ENCODE results near the gene SCAF1.
A peak's percentile ranks its signal among the peaks of the same experiment; 100 is the strongest.

The SCAF1 gene

DNA sequence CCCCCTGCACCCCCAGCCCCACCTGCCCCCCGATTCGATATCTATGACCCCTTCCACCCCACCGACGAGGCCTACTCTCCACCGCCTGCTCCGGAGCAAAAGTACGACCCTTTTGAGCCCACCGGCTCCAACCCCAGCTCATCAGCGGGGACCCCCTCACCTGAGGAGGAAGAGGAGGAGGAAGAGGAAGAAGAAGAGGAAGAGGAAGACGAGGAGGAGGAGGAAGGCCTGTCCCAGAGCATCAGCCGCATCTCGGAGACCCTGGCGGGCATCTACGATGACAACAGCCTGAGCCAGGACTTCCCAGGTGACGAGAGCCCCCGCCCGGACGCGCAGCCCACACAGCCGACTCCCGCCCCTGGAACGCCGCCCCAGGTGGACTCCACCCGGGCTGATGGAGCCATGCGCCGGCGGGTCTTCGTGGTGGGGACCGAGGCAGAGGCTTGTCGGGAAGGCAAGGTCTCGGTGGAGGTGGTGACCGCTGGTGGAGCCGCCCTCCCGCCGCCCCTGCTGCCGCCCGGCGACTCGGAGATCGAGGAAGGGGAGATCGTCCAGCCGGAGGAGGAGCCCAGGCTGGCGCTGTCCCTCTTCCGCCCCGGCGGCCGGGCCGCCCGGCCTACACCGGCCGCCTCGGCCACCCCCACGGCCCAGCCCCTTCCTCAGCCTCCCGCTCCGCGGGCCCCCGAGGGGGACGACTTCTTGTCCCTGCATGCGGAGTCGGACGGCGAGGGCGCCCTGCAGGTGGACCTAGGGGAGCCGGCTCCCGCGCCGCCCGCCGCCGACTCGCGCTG is 9.2 kb downstream of the SCAF1 start:
- DNase-seq, result no peak

DNA sequence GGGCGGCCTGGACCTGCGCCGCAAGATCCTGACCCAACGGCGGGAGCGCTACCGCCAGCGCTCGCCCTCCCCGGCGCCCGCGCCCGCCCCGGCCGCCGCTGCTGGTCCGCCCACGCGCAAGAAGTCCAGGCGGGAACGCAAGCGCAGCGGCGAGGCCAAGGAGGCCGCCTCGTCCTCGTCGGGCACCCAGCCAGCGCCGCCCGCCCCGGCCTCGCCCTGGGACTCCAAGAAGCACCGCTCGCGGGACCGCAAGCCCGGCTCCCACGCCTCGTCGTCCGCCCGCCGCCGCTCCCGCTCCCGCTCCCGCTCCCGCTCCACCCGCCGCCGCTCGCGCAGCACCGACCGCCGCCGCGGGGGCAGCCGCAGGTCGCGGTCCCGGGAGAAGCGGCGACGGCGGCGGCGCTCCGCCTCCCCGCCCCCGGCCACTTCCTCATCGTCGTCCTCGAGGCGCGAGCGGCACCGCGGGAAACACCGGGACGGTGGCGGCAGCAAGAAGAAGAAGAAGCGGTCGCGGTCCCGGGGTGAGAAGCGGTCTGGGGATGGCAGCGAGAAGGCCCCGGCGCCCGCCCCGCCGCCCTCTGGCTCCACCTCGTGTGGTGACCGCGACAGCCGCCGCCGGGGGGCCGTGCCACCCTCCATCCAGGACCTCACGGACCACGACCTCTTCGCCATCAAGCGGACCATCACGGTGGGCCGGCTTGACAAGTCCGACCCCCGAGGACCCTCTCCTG is 10.0 kb downstream of the SCAF1 start:
- DNase-seq, result no peak

DNA sequence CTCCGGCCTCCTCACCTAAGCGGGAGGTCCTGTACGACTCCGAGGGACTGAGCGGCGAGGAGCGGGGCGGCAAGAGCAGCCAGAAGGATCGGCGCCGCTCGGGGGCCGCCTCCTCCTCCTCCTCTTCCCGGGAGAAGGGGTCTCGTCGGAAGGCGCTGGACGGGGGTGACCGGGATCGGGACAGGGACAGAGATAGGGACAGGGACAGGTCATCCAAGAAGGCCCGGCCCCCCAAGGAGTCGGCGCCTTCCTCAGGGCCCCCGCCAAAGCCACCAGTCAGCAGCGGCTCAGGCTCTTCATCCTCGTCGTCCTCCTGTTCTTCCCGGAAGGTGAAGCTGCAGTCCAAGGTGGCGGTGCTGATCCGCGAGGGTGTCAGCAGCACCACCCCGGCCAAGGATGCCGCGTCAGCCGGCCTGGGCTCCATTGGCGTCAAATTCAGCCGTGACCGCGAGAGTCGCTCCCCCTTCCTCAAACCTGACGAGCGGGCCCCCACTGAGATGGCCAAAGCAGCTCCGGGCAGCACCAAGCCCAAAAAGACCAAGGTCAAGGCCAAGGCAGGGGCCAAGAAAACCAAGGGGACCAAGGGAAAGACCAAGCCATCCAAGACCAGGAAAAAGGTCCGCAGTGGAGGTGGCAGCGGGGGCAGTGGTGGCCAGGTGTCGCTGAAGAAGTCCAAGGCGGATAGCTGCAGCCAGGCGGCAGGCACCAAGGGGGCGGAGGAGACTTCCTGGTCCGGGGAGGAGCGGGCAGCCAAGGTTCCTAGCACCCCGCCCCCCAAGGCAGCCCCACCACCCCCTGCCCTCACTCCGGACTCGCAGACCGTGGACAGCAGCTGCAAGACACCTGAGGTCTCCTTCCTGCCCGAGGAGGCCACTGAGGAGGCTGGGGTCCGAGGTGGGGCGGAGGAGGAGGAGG is 10.8 kb downstream of the SCAF1 start:
- no peak for DNase-seq

DNA sequence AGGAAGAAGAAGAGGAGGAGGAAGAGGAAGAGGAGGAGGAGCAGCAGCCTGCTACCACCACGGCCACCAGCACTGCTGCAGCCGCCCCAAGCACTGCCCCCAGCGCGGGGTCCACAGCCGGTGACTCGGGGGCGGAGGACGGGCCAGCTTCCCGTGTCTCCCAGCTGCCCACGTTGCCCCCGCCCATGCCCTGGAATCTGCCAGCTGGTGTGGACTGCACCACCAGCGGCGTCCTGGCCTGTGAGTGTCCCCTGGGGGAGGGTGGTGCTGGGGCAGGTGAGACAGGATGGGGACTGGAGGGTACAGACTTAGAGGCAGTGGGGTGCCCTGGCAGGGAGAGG is 11.4 kb downstream of the SCAF1 start:
- DNase-seq, result no peak

DNA sequence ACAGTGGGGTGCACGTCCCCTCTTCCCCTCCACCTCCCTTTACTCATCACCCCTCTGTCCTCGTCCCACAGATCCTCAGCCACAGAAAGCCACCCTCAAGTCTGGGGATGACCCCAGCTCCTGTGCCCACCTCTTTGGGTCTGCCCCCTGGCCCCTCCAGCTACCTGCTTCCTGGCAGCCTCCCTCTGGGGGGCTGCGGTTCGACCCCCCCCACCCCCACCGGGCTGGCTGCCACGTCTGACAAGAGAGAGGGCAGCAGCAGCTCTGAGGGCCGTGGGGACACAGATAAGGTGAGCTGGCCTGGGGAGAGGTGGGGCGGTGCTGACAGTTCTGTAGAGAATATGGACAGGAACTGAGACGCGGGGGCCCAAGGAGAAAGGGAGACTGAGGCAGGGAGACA is 12.6 kb downstream of the SCAF1 start:
- DNase-seq, result no peak

DNA sequence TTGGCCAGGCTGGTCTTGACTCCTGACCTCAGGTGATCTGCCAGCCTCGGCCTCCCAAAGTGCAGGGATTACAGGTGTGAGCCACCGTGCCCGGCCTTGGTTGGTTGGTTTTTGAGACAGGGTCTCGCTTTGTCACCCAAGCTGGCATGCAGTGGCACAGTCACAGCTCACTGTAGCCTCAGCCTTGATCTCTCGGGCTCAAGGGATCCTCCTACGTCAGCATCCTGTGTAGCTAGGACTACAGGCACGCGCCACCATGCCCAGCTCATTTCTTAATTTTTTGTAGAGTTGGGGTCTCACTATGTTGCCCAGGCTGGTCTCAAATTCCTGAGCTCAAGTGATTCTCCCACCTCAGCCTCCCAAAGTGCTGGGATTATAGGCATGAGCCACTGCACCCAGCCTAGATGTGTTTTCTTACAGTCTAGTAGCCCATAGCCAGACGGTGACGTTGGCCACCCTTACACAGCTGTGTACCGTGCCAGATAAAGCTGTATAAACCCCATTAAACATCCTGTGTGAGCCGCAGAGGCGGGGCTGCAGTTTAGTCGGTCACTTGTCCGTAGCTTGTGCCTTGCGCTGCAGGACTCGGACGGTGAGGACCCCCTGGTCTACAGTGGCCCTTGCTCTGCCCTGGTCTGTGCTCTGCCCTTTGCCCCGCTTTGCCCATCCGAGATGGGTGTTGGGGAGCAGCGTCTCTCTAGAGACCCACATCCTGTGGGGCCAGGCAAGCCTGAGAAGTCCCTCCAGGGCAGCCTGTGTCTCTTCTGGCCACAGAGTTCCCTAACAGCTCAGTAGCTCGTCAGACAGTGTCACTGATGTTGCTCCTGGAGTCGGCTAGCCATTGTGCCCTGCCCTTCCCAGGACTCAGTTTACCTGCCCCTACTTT is 13.8 kb downstream of the SCAF1 start:
- no peak for DNase-seq

DNA sequence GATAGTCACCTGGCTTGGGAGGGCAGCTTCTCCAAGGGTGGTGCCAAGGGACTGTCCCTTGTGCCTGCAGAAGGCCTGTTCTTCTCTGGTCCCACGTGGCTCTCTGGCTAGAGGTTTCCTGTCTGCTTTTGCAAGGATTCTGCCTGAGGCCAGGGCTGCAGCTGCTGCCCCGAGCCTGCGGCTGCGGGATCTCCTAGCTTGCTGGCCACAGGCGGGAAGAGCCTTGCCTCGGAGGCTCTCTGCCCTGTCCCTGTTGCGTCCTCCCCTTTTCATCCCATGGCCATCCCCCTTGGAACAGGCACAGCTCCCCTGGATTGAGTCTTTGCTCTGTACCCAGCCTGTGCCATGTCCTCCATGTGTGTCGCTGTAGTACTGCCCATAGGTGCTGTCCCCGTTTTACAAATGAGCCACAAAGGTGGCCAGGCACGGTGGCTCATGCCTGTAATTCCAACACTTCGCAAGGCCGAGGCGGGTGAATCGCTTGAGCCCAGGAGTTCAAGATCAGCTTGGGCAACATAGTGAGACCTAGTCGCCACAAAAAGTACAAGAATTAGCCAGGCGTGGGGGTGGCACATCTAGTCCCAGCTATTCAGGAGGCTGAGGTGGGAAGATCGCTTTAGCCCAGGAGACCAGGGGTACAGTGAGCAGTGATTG is 14.6 kb downstream of the SCAF1 start:
- no peak for DNase-seq

DNA sequence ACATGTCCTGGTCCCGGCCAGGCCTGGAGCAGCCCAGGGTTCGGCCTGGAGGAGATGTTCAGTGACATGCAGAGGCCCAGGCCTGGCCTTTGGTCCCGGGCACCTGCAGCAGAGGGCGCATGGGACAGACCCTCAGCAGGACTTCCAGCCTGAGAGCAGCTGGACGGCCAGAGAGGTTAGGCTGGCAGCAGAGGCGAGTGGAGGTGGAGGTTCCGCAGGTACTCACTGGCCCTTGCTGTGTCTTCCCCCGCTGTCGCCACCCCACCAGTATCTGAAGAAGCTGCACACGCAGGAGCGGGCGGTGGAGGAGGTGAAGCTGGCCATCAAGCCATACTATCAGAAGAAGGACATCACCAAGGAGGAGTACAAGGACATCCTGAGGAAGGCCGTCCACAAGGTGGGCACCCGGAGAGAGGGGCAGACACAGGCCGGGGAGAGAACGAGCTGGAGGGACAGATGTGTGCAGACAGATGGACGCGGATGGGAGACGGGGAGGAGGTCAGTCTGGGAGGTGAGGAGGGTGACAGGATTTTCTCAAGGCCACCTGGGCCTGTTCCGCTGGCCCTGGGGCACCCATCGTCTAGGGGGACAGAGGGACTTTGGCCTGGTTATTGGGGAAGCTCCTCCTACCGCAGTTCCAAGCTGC is 15.6 kb downstream of the SCAF1 start:
- no peak for DNase-seq

DNA sequence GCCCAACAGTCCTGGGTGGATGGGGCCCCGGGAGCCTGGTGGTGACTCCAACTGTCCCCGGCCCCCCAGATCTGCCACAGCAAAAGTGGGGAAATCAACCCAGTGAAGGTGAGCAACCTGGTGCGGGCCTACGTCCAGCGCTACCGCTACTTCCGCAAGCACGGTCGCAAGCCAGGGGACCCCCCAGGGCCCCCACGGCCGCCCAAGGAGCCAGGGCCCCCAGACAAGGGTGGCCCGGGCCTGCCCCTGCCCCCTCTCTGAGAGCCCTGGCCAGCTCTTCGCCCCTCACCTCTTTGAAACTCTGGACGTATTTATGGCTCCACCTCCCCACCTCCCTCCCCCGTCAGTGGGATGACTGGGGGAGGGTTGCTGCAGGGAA is 16.1 kb downstream of the SCAF1 start:
- no peak for DNase-seq

DNA sequence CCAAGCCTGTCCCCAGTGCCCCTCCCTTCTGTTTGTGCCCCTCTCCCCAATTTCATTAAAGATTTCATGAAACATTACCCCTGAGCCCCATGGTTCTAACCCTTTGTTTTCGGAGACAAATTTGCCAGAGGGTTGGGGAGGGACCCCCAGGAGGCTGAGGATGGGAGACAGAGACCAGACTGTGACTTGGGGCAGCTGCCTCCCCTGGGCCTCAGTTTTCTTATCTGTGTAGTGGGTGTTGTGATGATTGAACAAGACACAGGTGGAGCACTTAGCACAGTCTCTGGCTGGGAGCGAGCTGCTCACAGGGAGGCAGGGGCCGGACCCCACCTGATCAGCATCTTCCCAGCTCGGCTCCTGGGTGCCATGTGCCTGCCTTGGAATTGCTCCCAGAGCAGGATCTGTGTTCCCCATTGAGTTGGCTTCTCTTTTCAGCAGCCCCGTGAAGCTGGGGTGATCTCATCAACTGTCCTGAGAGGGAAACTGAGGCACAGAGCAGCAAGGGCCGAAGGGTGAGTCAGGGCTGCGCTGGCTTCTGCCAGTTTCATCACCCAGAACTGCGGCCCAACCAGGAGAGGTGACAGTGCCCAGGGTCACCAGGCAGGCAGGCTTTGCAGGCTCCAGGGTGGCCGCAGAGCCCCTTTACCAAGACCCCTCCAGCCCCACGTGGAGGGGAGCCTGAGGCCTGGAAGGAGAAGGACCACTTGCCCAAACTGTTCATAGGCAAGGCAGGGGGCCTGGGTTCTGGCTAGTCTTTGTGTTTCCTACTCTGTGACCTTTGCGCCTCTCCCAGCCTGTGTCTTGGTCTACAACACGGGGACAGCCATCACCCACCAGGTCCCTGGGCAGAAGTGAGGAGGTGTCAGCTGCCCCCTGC is 16.8 kb downstream of the SCAF1 start:
- DNase-seq, result no peak

DNA sequence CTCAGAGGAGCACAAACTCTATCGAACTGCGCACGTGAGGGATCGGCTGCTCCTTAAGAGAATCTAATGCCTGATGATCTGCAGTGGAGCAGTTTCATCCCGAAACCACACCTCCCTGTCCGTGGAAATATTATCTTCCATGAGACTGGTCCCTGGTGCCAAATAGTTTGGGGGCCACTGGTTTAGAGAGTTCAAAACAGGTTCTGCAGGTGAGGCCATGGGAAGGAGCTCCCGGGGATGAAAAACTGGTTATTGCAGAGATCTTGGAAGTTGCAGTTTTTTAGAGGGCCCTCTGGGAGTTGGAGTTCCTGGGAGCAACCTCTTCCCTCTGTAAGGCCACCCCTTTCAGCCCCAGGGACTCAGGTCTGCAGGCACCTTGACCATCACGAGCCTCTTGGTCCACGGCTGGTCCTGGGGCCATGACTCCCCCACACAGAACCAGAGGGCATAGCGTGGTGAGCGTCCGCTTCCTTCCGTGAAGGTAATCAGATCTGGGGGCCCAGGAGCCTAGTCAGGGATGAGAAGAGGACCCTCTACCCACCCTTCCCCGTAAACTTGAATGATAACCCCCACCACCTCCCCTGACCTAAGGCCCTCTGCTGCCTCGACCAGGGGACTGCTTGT is 18.4 kb downstream of the SCAF1 start:
- no peak for DNase-seq

DNA sequence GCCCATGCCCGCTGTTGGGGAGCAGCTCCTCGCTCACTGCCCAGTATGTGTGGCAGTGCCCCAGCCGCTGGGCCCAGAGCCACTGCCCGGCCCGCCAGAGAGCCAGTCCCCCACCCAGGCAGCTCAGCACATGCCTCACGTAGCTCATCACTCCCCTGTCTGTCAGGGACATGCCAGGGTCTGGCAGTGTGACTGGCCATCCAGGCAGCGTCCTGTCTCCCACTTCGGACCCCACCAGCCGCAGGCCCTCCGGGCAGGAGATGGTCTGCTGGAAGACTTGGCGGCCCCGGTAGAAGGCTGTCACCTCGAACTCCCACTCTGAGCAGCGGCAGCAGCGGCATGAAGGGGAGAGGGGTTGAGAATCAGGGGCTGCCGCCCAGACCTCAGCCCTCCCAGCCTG is 20.0 kb downstream of the SCAF1 start:
- DNase-seq, result no peak

DNA sequence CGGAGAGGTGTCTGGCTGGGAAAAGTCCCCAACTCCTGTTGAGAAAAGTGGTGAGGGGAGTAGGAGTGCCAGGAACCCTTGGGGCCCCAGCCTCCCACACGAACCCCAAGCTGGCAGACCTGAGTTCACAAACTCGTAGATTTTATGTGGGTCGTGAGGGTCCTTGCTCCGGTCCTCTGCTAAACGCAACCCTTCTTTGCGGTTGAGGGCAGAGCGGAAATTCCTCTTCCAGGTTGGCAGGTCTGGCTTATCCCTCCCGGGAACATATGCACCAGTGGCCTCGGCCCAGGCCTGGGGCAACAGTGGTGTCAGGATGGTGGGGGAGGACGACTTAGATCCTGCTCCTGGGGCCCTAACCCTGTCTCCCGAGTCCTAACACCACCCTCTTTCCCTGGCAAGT is 21.2 kb downstream of the SCAF1 start:
- no peak for DNase-seq

DNA sequence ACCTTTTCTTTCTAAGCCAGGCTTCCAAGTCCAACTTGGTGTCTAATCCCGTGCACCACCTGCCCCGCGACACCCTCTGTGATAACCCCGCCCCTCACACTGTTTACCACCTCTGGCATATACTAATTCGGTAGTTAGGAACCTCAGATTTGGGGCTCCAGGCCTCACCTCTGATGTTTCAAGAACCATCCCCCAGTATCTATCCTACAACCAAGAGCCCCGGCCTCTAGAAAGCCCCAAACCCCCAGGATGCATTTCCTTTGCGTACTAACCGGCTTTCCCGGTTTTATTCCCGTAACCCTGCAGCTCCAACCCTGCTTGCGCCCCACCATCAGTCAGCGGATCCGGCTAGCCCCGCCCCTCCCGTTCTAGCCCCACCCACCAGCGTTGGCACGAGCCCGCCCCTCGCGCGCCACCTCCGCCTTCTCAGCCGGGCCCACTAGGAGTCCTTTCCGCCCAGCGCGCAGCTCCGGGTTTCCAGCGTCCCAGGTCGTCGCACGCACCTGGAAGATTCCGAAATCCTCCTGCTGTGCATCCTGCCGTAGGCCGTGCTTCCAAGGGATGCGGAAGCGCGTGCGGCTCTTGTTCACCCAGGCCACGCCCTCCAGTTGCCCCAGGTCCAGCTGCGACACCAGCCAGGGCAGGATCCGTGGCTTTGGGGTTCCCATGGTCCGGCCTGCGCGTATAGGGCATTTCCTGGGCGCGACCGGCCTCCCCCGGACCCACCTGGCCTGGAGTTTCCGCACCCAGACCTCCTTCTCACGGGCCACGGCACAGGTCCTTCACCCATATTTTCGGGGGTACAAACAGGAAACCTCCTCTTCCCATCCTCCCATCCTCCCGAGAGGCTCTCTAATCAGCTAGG is 22.4 kb downstream of the SCAF1 start:
- DNase-seq, result peak; percentile 92

DNA sequence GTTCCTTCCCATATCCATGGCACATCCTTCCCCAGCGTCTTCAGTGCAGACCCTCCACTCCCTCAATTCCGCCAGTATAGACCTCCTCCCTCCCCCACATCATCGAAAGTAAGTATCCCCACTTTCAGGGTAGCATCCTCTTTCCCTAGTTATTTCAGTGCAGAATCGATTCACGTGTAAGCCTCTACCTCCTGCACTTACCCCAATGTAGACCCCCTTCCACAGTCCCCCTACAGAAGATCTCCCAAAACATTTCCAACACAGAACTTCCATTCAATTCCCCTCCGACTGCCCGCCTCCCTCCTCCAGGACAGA is 23.0 kb downstream of the SCAF1 start:
- no peak for DNase-seq

DNA sequence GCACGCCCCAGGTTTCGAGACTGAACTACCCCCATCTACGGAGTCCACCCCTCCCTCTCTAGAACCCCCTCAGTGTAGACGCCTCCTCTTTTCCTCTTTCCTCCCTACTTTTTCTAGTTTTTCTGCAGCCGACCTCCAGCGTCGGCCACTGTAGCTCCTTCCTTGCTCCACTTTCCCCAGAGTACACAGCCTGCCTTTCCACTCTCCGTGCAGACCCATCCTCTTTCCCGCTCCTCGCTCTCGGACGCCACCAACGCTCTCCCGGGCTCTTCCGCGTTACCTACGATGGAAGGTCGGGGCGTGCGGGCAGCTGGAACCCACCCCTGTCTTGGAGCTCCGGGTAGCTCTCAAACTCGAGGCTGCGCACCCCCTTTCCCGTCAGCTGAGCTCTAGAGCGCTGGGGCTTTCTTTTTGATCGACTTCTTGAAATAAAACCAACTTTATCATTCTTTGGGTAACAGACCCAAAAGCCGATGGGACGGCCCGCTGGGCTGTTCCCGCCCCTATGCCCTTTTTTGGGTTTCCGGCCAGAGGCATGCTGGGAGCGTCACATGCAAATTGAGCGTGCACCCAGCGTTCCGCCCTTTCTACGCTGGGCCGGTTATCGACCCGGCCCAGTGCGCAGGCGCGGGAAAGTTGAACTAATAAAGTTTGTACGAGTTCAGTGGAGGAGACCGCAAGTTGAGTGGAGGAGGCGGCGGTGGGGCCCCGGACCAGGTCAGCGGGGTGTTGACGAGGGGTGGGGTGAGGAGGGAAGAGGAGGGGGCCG is 23.5 kb downstream of the SCAF1 start, which contains the start of the genes BCL2L12 and IRF3:
Gene BCL2L12, plus strand, starts transcription at position 583 of the 769 bp plus-strand sequence. CDS start 760 bp downstream, outside the sequence.
Gene IRF3, minus strand, starts transcription at position 507 of the 769 bp plus-strand sequence. CDS start 1,019 bp downstream, outside the sequence.
- DNase-seq, result peak; percentile 99

DNA sequence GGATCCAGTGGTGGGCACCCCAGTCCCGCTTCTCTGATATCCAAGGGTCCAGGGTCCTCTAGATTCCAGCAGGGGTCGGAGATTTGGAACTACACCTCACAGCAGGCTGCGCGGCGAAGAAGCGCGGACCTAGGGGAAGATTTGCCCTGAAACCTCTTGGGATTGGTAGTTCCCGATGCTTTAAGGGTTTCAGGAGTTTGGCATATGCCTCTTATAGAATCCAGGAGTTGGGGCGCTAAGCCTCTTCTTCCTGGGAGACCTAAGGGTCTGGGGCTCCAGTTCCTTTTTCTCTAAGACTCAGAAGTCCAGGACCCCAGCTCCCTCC is 24.1 kb downstream of the SCAF1 start:
- DNase-seq, result no peak

DNA sequence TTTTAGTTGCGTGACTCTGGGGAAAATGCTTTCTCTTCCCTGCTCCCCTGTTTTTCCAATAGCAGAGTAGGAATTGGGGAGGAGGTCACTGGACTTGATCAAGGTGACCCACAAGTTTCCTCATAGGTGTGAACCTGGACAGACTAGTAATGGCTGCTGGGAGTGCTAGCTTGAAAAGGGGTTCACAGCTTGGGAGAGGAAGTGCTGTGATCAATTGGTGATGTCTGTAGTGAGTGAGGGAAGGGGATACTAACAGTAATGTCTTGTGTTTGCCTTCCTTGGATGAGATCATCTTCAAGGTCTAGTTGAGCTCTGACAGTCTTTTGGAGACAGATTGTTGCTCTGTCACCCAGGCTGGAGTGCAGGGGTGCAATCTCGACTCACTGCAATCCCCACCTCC is 25.5 kb downstream of the SCAF1 start:
- DNase-seq, result no peak

Data from activated CD4-positive, alpha-beta T cell treated with anti-CD3 and anti-CD28 coated beads, Interleukin-10, Interleukin-2, amounts not matched to agents 100 ng/mL and 50 ng/mL, durations not matched to agents 16 hours and 8 hours (primary cell).